ENCODE data around the gene ARRB2. TPM values are rescaled to one million over a fixed set of nuclear protein-coding genes. Genes with fewer than 3 reads are reported as not detected.

The ARRB2 gene
- total RNA-seq, 1 experiment from 2014 or later = 28.8 TPM

DNA sequence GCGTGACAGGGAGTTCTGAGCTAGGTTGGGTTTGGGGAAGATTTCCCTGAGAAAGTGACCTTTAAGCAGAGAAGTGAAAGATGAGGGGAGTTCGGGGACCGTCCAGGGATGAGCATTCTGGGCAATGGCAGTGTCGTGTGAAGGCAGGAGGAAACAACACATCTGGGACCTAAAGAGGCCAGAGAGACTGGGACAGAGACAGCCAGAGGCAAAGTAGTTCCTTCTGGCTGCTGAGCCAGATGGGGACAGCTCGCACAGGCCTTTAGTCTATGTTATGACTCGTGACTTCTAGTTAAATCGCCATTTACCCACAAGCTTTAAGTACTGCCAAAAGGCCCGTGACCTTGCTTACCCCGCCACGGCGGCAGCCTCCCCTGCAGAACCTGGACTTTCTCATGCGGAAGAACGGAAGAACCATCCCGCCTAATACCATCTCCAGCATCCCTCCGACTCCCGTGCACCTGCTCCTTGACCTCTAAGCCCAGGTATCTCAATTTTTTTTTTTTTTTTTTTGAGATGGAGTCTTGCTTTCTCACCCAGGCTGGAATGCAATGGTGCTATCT is 12.3 kb downstream of the ARRB2 start:
- no peak for DNase-seq (ENCODE audit: extremely low read depth, low read depth)

DNA sequence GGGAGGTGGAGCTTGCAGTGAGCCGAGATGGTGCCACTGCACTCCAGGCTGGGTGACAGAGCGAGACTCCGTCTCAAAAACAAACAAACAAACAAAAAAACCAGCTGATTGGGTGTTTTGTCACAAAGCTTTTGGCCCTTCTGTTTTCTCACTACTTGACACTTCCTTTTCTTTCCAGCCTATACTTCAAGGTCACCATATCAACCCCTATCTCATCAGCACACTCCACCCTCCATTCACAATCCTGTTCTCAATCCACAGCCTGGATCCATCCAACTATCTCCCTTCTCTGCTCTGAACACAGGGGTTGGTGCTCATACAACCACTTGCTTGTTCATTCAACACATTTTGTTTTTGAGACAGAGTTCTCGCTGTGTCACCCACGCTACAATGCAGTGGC is 14.2 kb downstream of the ARRB2 start:
- no peak for DNase-seq (ENCODE audit: extremely low read depth, low read depth)

DNA sequence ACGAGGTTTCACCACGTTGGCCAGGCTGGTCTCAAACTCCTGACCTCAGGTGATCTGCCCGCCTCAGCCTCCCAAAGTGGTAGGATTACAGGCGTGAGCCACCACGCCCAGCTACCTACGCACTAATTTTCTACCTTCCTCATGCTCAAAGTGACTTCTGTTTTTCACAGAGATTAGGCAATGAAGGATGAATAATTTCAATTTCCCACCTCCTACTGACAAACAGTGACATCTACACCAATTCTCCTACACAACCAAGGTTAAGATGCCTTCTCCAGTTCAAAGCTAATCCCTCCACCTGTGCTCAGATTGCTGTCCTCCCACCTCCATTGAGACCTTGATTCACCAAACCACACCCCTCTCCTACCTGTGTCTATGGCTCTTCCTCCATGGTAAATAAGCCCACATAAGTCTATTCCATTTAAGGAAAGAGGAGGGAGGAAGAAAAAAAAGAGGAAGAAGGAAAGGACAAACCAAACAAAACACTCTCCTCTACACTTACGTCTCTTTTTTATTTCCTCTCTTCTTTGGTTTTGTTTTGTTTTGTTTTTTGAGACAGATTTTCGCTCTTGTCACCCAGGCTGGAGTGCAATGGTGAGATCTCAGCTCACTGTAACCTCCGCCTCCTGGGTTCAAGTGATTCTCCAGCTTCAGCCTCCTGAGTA is 15.3 kb downstream of the ARRB2 start:
- no peak for DNase-seq (ENCODE audit: extremely low read depth, low read depth)

DNA sequence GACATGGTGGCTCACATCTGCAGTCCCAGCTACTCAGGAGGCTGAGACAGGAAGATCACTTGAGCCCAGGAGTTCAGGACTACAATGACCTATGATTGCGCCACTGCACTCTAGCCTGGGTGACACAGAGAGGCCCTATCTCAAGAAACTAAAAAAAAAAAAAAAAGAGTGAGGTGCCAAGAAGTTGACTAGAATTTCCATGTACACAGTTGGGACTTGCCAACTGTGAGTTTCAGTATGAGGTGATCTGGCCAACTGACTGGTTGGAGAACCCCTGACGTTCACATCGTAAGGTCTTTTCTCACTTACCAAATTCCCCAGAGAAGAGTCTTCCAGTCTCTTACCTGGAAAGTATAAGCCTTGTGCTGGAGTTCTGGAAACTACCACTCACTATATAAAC is 17.7 kb downstream of the ARRB2 start:
- DNase-seq (ENCODE audit: extremely low read depth, low read depth) = no peak

DNA sequence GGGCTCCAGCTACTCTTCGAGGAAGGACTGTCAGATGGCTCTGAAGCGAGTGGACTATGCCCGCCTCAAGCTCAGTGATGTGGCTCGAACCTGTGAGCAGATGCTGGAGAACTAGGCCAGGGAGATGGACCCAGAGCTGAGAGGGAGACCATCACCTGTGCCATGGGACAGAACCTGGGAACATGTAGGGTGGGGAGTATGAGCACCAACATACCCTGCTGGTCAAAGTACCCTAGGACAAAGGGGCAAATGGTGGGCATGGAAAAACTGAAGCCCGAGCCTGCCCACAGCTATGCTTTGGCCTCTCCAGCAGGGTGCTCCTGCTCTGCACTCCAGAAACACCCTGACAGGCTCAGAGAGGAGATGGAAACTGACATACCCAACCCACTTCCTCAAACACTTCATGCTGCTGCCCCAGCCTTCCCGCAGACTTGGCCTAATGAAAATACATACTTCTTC is 22.7 kb downstream of the ARRB2 start:
- DNase-seq (ENCODE audit: extremely low read depth, low read depth) = no peak

DNA sequence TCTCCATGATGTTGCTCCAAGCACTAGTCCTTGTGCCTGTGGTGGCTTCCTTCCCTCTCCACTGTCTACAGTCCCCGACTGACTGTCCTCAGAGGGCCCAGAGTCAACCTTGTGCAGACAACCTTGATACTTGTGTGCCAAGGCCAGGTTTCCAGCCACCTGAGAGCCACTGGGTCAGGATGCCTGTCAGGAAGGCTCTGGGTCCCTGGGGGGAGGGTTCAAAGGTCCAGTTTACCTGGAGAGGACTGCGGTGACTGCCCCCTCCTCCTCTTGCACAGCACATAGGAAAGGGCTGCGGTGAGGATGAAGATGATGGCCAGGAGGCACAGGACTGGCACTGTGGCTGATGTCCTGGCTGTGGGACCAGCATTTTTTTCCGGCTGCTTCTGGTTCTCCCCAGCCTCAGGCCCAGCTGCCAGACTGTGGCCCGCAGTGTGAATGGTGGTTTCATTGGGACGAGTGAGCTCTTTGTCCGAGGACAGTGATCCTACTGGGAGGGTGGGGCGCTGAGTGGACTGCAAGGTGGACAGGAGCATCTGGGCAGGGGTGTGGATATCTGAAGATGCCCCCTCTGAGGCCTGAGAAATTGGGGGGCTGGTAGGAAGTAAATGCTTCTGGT is 24.5 kb downstream of the ARRB2 start:
- no peak for DNase-seq (ENCODE audit: extremely low read depth, low read depth)

DNA sequence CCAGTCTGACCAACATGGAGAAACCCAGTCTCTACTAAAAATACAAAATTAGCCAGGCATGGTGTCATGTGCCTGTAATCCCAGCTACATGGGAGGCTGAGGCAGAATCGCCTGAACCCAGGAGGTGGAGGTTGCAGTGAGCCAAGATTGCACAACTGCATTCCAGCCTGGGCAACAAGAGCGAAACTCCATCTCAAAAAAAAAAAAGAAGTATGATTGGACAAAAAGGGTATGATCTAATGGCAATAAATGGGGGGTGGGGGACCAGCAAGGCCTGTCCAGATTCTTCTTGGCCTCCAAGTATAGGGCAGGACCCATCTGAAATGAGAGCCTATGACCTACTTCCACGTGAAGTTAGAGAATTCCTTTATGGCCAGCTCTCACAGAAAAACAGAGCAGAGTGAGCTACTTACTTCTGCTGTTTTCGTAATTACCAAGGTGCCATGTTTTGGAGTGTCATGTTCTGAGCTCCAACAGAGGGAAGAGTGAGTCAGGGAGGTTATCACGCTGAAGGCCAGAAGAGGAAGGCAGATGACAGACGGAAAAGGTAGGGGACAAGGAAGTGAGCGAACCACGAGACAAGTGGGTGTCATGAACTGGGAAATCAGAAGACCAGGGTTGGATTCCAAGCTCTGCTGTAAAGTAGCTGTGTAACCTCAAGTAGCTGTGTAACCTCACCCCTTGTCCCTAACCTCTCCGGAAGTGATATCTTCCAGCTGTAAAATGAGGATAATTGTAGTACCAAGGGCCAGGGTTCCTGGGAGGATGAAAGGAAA is 25.6 kb downstream of the ARRB2 start:
- DNase-seq (ENCODE audit: extremely low read depth, low read depth) = no peak

DNA sequence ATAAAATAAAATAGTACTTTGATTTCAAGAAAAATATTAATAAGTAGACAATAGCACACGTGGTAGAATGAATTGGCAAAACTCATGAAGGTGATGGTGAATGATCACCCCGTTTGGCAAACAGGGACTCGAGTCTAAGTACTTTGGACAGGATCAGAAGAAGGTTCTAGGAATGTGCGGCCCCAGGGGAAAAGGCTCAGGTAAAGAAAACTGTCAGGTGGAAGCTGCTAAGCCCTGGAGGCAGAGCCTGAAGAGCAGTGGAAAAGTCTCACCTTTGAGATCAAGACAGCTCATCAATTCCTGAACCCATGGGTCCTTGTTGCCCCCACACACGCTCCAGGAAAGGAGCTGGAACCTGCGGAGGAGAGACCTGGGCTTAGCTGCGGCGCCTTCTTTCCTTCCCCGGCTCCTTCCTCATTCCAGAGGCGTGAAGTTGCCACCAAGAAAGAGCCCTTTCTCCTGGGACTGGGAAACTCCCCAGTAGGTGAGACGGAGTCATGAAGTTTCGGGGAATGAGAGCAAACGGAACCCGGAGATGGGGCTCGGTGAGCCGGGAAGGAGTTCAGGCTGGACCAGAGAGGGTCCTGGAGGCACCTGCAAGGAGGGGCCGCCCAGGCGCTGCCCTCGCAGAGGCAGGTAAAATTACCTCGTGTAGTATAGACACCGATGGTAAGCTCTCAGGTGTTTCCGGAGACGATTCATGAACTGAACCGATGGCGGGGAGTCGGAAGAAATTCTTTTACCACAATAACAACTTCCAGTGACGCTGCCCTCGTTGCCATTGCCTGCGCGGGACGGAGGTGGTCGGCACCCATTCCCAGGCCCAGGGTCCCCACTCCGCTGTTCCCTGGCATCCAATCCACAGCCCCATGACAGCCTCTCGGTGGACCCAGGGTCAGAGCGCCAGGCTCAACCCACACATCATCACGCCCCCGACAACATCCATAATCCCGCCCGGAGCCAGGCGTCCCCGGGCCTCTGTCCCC is 28.0 kb downstream of the ARRB2 start:
- DNase-seq (ENCODE audit: extremely low read depth, low read depth) = no peak

DNA sequence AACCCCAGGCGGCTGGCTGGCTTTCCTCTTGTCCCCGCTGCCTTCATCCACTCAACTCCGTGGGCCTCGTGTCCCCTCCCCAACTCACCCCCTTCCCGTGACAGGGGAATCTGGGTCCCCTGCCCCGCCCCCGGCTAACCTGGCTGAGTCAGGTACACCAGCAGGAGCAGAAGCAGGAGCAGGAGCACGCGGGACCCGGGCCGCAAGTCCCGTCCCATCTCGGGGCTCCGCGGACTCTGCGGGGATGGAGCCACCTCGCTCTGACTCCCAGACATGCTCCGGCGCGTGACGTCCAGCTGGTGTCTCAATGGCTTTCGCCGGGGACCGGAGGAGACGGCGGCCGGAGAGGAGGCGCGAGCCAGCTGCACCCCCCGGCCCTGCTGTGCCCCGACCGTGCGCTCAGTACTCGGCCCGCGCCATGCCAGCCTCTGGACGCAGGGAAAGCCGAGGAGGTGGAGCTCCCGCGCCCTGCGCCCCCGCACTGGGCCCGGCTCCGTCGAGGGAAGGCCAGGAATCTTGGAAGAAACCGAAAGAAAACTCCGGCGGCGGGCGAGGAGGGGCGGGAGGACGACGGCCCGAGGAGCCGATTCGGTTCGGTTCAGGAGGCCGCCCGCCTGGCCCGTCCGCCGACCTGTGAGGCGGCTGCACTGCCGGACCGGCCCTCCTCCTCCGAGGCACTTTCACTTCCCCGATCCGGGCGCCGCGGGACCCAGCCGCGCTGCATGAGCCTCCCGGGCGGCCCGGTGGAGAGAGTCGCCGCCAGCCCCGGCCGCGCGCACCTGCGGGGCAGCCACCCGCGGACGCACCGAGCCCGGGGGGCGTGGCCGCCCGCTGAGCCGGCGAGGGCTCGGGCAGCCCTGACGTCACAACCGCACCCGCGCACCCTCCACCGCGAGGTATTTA is 28.9 kb downstream of the ARRB2 start, which contains the start of the genes CXCL16 and ZMYND15:
Gene CXCL16 (minus strand): TSS at position 807 of the 903 bp plus-strand sequence. CDS start 589 bp downstream, at position 218.
Gene ZMYND15 (plus strand): TSS at position 712 of the 903 bp plus-strand sequence. CDS start 716 bp downstream, outside the sequence.
- DNase-seq (ENCODE audit: extremely low read depth, low read depth) = peak; percentile 22

DNA sequence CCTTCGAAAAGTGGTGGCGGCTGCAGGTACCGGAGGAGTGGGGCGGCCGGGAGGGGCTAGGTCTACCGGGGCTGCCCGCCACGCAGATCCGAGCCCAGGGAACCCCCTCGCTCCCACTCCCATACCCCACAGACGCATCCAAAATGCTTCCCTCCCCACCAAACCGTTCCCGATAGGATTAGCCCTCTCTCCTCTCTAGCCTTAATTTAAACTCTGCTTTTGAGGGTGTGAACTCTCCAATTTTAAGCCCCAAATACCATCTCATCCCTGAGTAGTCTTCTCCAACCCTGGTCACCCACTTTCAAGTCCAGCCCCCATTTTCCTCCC is 29.6 kb downstream of the ARRB2 start:
- no peak for DNase-seq (ENCODE audit: extremely low read depth, low read depth)

DNA sequence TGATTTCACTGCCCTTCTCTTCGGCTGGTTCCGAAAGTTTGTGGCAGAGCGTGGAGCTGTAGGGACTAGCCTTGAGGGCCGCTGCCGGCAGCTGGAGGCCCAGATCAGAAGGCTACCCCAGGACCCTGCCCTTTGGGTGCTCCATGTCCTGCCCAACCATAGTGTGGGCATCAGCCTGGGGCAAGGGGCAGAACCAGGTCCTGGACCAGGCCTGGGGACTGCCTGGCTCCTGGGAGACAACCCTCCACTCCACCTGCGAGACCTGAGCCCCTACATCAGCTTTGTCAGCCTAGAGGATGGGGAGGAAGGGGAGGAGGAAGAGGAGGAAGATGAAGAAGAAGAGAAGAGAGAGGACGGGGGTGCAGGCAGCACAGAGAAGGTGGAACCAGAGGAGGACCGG is 30.2 kb downstream of the ARRB2 start:
- no peak for DNase-seq (ENCODE audit: extremely low read depth, low read depth)

DNA sequence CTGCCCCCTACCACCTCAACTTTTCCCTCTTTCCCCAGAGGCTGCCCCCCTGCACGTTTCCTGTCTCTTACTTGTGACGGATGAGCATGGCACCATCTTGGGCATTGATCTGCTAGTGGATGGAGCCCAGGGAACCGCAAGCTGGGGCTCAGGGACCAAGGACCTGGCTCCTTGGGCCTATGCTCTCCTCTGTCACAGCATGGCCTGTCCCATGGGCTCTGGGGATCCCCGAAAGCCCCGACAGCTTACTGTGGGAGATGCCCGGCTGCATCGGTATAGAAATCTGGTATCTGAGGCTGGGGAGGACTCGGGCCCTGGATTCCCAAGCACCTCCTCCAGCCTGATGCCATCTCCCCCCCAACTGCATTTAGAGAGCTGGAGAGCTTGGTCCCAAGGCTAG is 31.1 kb downstream of the ARRB2 start:
- DNase-seq (ENCODE audit: extremely low read depth, low read depth) = no peak

DNA sequence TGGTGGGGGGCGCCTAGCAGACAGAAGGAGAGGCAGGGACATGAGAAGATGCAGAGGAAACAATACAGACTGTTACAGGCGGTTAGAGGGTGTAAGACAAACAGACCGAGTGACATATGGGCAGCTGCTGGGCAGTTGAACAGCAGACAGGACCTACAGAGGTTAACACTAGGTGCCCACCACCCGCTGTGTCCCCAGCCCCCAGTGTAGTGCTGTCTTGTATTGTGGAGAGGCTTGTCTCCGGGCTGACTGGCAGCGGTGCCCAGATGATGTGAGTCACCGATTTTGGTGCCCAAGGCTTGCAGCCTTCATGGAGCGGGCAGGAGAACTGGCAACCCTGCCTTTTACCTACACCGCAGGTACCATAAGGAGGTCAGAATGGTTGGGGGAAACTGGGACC is 31.7 kb downstream of the ARRB2 start:
- no peak for DNase-seq (ENCODE audit: extremely low read depth, low read depth)

DNA sequence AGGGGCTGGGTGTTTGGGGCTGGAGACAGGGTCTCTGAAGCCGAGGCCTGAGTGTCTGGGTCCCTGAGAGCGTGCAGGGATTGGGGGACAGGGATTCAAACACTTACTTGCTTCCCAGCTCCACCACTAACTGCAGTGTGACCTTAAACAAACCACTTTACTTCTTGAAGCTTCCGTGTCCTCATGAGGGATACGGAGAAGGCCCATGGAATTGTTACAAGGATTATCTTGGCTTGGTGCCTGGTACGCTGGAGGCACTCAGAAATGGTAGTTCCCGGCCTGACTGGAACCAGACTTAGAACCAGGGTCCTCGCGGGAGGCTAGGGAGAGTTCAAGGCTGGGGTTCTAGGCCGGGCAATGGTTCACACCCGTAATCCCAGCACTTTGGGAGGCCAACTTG is 32.2 kb downstream of the ARRB2 start:
- no peak for DNase-seq (ENCODE audit: extremely low read depth, low read depth)

DNA sequence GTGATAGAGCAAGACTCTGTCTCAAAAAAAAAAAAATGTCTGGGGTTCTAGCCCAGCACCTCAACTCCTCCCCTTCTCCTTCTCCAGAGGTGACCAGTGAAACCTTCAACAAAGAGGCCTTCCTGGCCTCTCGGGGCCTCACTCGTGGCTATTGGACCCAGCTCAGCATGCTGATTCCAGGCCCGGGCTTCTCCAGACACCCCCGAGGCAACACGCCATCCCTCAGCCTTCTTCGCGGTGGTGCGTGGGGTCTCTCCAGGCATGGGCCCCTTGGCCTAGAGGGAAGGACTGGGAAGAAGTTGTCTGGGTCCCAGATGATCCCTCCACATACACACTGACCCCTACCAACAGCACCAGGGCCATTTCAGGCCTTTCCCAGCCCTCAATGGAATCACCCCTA is 32.8 kb downstream of the ARRB2 start:
- no peak for DNase-seq (ENCODE audit: extremely low read depth, low read depth)

DNA sequence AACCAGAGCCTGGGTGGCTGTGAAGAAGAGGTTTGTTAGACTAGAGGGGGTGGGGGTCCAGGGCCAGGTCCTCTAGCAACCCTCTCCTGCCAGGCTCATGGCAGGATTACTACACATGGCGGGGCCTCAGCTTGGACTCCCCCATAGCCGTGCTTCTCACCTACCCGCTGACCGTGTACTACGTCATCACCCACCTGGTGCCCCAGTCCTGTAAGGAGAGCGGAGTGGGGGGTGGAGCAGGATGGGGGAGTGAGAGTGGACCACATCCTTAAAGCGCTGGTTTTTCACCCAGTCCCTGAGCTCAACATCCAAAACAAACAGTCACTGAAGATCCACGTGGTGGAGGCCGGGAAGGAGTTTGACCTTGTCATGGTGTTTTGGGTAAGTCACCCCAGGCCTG is 33.5 kb downstream of the ARRB2 start:
- no peak for DNase-seq (ENCODE audit: extremely low read depth, low read depth)

DNA sequence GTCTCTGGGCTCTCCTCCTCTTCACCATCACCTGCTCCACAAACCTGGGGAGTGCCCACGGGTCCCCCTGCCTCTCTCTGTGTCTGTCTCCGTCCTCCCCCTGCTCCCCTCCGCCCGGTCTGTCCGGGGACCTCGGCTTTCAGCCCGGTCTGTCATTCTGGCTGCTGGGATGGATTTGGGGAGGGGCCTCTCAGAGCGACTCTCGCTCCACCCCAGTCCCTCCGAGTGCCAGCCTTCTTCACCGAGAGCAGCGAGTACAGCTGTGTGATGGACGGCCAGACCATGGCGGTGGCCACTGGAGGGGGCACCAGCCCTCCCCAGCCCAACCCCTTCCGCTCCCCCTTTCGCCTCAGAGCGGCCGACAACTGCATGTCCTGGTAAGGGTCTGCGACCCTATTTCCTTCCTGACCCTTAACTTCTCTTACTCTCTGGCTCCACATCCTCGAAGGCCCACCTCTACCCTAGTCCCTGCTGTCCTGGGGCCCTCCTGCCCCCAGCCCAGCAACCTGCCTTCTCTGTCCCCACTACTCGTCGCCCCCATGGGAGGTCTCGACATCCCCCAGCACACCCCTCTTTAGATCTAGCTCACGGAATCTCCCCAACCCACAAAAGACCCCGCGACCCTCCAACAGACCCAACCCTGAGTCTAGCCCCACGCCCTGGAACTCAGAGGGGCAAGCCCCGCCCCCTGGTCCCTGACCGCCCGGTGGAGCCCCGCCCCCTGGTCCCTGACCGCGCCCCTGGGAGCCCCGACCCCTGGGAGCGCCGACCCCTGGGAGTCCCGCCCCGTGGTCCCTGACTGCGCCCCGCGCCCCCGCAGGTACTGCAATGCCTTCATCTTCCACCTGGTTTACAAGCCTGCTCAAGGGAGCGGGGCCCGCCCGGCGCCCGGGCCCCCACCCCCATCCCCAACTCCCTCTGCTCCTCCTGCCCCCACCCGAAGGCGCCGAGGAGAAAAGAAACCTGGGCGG is 34.9 kb downstream of the ARRB2 start:
- DNase-seq (ENCODE audit: extremely low read depth, low read depth) = no peak

DNA sequence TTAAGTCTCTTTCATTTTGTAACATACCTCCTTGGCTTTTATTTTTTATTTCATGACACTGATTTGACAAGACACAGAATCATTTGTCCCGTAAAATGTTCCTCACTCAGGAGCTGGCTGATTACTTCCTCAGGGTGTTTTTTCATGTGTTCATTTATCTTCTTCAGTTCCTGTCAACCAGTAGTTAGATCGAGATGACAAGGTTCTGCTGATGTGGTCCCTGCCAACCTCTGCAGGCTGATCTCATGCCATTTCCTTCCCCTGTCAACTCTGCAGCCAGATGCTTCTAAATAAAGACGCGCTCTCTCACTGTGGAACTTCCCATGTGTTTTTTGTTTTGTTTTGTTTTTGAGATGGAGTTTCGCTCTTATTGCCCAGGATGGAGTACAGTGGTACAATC is 37.4 kb downstream of the ARRB2 start:
- DNase-seq (ENCODE audit: extremely low read depth, low read depth) = no peak
